Measurements from ENCODE around the gene CR1L. TPM values are rescaled to one million over a fixed set of nuclear protein-coding genes. Genes with fewer than 3 reads are reported as not detected.

Gene CR1L
- total and polyA plus RNA-seq, 9 of the 15 experiments (the other 6 are each of a cell fraction or from before 2014, with no cell fraction given), result 10.1 to 74.8 (median 34.3) TPM

- TF ChIP-seq ZNF407 (IDR thresholded peaks at IDR 0.05; ENCODE audit: low read depth), result no peak
- TF ChIP-seq TAL1 (IDR thresholded peaks at IDR 0.05), result peak; percentile 24; the same call in 1 of the 2 replicates
- no peak for TF ChIP-seq GTF2E2 (tag; IDR thresholded peaks at IDR 0.05)
- no peak for TF ChIP-seq ATF6 (CRISPR knock-in tag; IDR thresholded peaks at IDR 0.05)
- TF ChIP-seq ARID3A (IDR thresholded peaks at IDR 0.05; ENCODE audit: borderline replicate concordance, low read depth, low read length), result peak; percentile 90; the same call in 1 of the 2 replicates
- no peak for TF ChIP-seq ESRRB (CRISPR knock-in tag; IDR thresholded peaks at IDR 0.05; ENCODE audit: borderline replicate concordance)
- no peak for TF ChIP-seq ZNF589 (CRISPR knock-in tag; IDR thresholded peaks at IDR 0.05; ENCODE audit: low read depth)
- no peak for TF ChIP-seq ZNF311 (CRISPR knock-in tag; IDR thresholded peaks at IDR 0.05)
- no peak for TF ChIP-seq CHCHD3 (CRISPR knock-in tag; IDR thresholded peaks at IDR 0.05)
- no peak for TF ChIP-seq SP1 (CRISPR knock-in tag; IDR thresholded peaks at IDR 0.05)
- TF ChIP-seq CTCF (IDR thresholded peaks at IDR 0.05 in 2 of 3, conservative IDR thresholded peaks at IDR 0.05 in 1 of 3; ENCODE audit: insufficient read depth in 2 of 3, low read depth in 1 of 3, low read length in 3 of 3), result peak; percentile 69 to 87 (median 85)
- TF ChIP-seq POLR2AphosphoS5 (IDR thresholded peaks at IDR 0.05; ENCODE audit: control insufficient read depth, insufficient read depth, low read depth, low read length), result no peak
- TF ChIP-seq ZNF551 (CRISPR knock-in tag; IDR thresholded peaks at IDR 0.05), result no peak
Measured at GRCh38 chr1:207619871-207620542, 24.9 kb upstream of the CR1L start (continued).

All from K562 (cell line).